Mesenchymal stem cell (in vitro differentiated cells and primary cell): ENCODE results near the gene ATP13A3.

Experiments
- DNase-seq: peaks from one replicate; pipeline ENCODE4 v3.0.0-alpha.2; 2013
- H2AFZ ChIP-seq: one replicate; pipeline ENCODE4 v1.6.1; 2013; ENCODE audit warnings: low read depth, mild to moderate bottlenecking, control low read depth, inconsistent platforms, low read length, moderate library complexity
- H2AK5ac ChIP-seq: 2 replicates; pipeline ENCODE4 v1.6.1; 2013; ENCODE audit warnings: low read length, moderate library complexity, mild to moderate bottlenecking, inconsistent platforms; ENCODE audit not compliant: severe bottlenecking
- H2BK120ac ChIP-seq: one replicate; pipeline ENCODE4 v1.6.1; 2013; ENCODE audit warnings: low read depth, mild to moderate bottlenecking, inconsistent platforms, low read length, moderate library complexity
- H2BK12ac ChIP-seq, 2 experiments: one replicate each; pipeline ENCODE4 v1.6.1; 2013; ENCODE audit warnings: inconsistent platforms in 2 of 2, low read length in 2 of 2, mild to moderate bottlenecking in 2 of 2, moderate library complexity in 2 of 2, control low read depth in 1 of 2
- H2BK15ac ChIP-seq: one replicate; pipeline ENCODE4 v1.6.1; 2013; ENCODE audit warnings: mild to moderate bottlenecking, low read depth, inconsistent platforms; ENCODE audit not compliant: poor library complexity, severe bottlenecking
- H2BK5ac ChIP-seq: 2 replicates; pipeline ENCODE4 v1.6.1; 2013; ENCODE audit warnings: low read depth, mild to moderate bottlenecking, low read length, control low read depth, inconsistent platforms; ENCODE audit not compliant: poor library complexity, severe bottlenecking
- H3K14ac ChIP-seq, 2 experiments: one replicate each; pipeline ENCODE4 v1.6.1; 2013; ENCODE audit warnings: inconsistent platforms in 2 of 2, low read length in 2 of 2, control low read depth in 1 of 2, mild to moderate bottlenecking in 1 of 2, moderate library complexity in 1 of 2
- H3K18ac ChIP-seq, 2 experiments: one replicate each; pipeline ENCODE4 v1.6.1; 2013; ENCODE audit warnings: inconsistent platforms in 2 of 2, low read length in 2 of 2, control low read depth in 1 of 2, low read depth in 1 of 2, mild to moderate bottlenecking in 1 of 2
- H3K23ac ChIP-seq, 2 experiments: one replicate each; pipeline ENCODE4 v1.6.1; 2013; ENCODE audit warnings: inconsistent platforms in 2 of 2, low read length in 2 of 2, mild to moderate bottlenecking in 2 of 2, moderate library complexity in 2 of 2, control low read depth in 1 of 2
- H3K27ac ChIP-seq: 2 replicates; pipeline ENCODE4 v1.5.1; 2013; ENCODE audit warnings: mild to moderate bottlenecking, moderate library complexity, low read length, control low read depth, inconsistent platforms; ENCODE audit not compliant: poor library complexity, severe bottlenecking
- H3K27me3 ChIP-seq, 2 experiments: 2 replicates each; pipeline versions ENCODE4 v1.6.1 to v1.7.0; 2013; ENCODE audit warnings: low read length in 2 of 2, mild to moderate bottlenecking in 2 of 2, moderate library complexity in 2 of 2, control low read depth in 1 of 2, inconsistent platforms in 1 of 2; ENCODE audit not compliant: control insufficient read depth in 1 of 2, insufficient read depth in 1 of 2
- H3K36me3 ChIP-seq, 2 experiments: 2 replicates each; pipeline versions ENCODE4 v1.6.1 to v1.7.0; 2013; ENCODE audit warnings: low read length in 2 of 2, control low read depth in 1 of 2, inconsistent platforms in 1 of 2, low read depth in 1 of 2, mild to moderate bottlenecking in 1 of 2; ENCODE audit not compliant: insufficient read depth in 2 of 2, control insufficient read depth in 1 of 2
- H3K4ac ChIP-seq, 2 experiments: one replicate each; pipeline ENCODE4 v1.6.1; 2013; ENCODE audit warnings: inconsistent platforms in 2 of 2, low read length in 2 of 2, mild to moderate bottlenecking in 2 of 2, moderate library complexity in 2 of 2, control low read depth in 1 of 2, low read depth in 1 of 2
- H3K4me1 ChIP-seq: 2 replicates; pipeline ENCODE4 v1.6.1; 2013; ENCODE audit warnings: low read depth, low read length, control low read depth; ENCODE audit not compliant: control insufficient read depth, insufficient read depth
- H3K4me2 ChIP-seq: 2 replicates; pipeline ENCODE4 v1.6.1; 2013; ENCODE audit warnings: low read length, mild to moderate bottlenecking, inconsistent platforms; ENCODE audit not compliant: poor library complexity, severe bottlenecking
- H3K4me3 ChIP-seq, 2 experiments: 2 replicates each; pipeline versions ENCODE4 v1.5.1 to v1.7.0; 2013; ENCODE audit warnings: low read length in 2 of 2, mild to moderate bottlenecking in 2 of 2, control low read depth in 1 of 2, low read depth in 1 of 2; ENCODE audit not compliant: insufficient read depth in 1 of 2
- H3K79me1 ChIP-seq: replicated peaks from 2 replicates; pipeline ENCODE4 v1.6.1; 2013; ENCODE audit warnings: mild to moderate bottlenecking, control low read depth, low read length, inconsistent platforms; ENCODE audit not compliant: poor library complexity, severe bottlenecking
- H3K9ac ChIP-seq: 2 replicates; pipeline ENCODE4 v1.7.0; 2013; ENCODE audit warnings: mild to moderate bottlenecking, low read length, moderate library complexity
- H3K9me3 ChIP-seq: 2 replicates; pipeline ENCODE4 v1.7.0; 2013; ENCODE audit warnings: mild to moderate bottlenecking, low read length; ENCODE audit not compliant: control insufficient read depth
- H4K8ac ChIP-seq: one replicate; pipeline ENCODE4 v1.6.1; 2013; ENCODE audit warnings: inconsistent platforms, mild to moderate bottlenecking, low read length, moderate library complexity
- H4K91ac ChIP-seq: one replicate; pipeline ENCODE4 v1.6.1; 2013; ENCODE audit warnings: mild to moderate bottlenecking, low read length, inconsistent platforms
- WGBS: methylation state at CpG from one replicate; pipeline ENCODE4 v1.1.7; 2013; ENCODE audit warnings: mixed read lengths; 5-methylcytosine and 5-hydroxymethylcytosine counted together

Gene ATP13A3

DNA sequence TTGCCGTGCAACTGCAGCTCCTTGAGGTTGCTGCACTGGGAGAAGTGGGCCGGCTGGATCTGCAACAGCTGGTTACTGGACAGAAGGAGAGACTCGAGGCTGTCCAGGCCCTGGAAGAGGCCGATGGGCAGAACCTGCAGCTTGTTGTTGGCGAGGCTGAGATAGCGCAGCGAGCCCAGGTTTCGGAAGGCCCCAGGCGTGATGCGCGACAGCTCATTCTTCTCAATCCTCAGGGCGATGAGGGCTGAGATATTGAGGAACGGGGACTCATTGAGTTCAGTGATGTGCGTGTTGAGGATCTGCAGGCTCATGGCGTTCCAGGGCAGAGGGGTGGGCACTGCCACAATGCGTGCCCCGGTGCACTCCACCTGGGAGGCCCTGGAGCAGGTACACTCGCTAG, 126.2 kb downstream of the ATP13A3 start:
- no peak overlapping the region for H2AK5ac ChIP-seq
- H3K18ac ChIP-seq: no peak overlapping the region
- no peak overlapping the region for H3K4me2 ChIP-seq
- no peak overlapping the region for H2AFZ ChIP-seq
- no peak overlapping the region for H4K91ac ChIP-seq
- peaks cover 53 to 63% of the 10 kb centered on the region in 2 experiments for H3K27me3 ChIP-seq
- no peaks in the 10 kb centered on the region for H3K9me3 ChIP-seq
- no peak overlapping the region for H3K23ac ChIP-seq
- H3K9ac ChIP-seq: no peak overlapping the region
- no peak overlapping the region for H3K4me3 ChIP-seq
- no peak overlapping the region for H3K14ac ChIP-seq
- no peak overlapping the region for H3K27ac ChIP-seq
- H3K79me1 ChIP-seq: no peaks in the 10 kb centered on the region
- no peak overlapping the region for H2BK15ac ChIP-seq
- no peak overlapping the region for H4K8ac ChIP-seq
- WGBS: 94% methylated on average over 18 of the region's 18 CpGs
- H3K4me1 ChIP-seq: peaks cover 11% of the 10 kb centered on the region
- no peaks in the 10 kb centered on the region for H3K36me3 ChIP-seq
- H3K4ac ChIP-seq: no peak overlapping the region
- DNase-seq: no peak
- no peak overlapping the region for H2BK120ac ChIP-seq
- H2BK5ac ChIP-seq: no peak overlapping the region
- no peak overlapping the region for H2BK12ac ChIP-seq

DNA sequence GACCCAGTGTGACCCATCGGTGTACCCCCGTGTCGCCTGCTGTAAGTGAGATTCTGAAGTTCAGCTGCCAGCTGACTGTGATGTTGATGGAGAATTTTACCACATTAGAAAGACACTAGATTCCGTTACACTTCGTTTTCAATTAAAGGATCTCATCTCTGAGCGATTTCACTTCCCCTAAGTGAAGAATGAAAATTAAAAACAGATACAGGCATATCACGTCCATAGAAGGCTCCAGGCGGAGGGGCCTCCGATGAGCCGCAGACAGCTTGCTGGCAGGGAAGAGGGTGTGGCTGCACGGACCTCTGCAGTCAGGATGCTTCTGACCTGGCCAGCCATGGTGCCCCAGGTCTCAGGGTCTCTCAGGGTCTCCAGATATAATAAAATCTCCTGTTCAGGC, 129.1 kb downstream of the ATP13A3 start:
- no peak overlapping the region for H4K8ac ChIP-seq
- no peak overlapping the region for H2AFZ ChIP-seq
- H3K23ac ChIP-seq: no peak overlapping the region
- H3K36me3 ChIP-seq: no peaks in the 10 kb centered on the region
- no peak overlapping the region for H2AK5ac ChIP-seq
- no peak overlapping the region for H2BK120ac ChIP-seq
- WGBS: 94% methylated on average over 11 of the region's 11 CpGs
- no peak overlapping the region for H3K4me2 ChIP-seq
- no peaks in the 10 kb centered on the region for H3K9me3 ChIP-seq
- peaks cover 51 to 67% of the 10 kb centered on the region in 2 experiments for H3K27me3 ChIP-seq
- no peak overlapping the region for H2BK15ac ChIP-seq
- no peak overlapping the region for H2BK5ac ChIP-seq
- no peak overlapping the region for H3K9ac ChIP-seq
- H3K27ac ChIP-seq: no peak overlapping the region
- DNase-seq: no peak
- no peak overlapping the region for H3K18ac ChIP-seq
- H3K4me3 ChIP-seq: no peak overlapping the region
- no peaks in the 10 kb centered on the region for H3K4me1 ChIP-seq
- H2BK12ac ChIP-seq: no peak overlapping the region
- no peak overlapping the region for H4K91ac ChIP-seq
- no peaks in the 10 kb centered on the region for H3K79me1 ChIP-seq
- no peak overlapping the region for H3K14ac ChIP-seq
- no peak overlapping the region for H3K4ac ChIP-seq

DNA sequence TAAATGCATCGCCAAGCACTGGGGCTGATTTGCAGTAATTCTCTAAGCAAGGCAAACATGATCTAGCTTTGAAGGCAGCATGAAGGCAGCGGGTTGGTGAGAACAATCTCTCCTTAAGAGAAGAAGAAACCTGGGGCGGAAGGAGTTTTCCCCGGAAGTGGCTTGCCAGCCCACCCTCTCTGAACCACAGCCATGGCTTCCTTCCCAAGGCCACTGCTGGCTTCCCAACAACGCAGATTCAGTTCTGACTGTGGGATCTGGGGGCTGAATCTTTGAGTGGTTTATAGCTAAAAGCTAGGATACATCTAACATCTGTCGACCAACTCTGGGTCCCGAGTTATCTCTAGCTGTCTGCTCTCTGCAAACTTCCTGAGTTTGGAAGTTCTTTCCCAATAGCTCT, 131.4 kb downstream of the ATP13A3 start:
- no peak for DNase-seq
- Histone ChIP-seq H2BK120ac (no peak overlapping the region), H3K4me3 (no peak overlapping the region), H2BK5ac (no peak overlapping the region), H3K9ac (no peak overlapping the region), H4K91ac (no peak overlapping the region), H3K4me2 (no peak overlapping the region), H3K14ac (no peak overlapping the region), H3K4me1 (peaks cover 12% of the 10 kb centered on the region), H2BK15ac (no peak overlapping the region), H3K27me3 (peaks cover 38 to 47% of the 10 kb centered on the region in 2 experiments), H2BK12ac (no peak overlapping the region), H3K4ac (no peak overlapping the region), H3K18ac (no peak overlapping the region), H3K23ac (no peak overlapping the region), H3K27ac (no peak overlapping the region), H4K8ac (no peak overlapping the region), H3K36me3 (no peaks in the 10 kb centered on the region), H2AK5ac (no peak overlapping the region), H3K9me3 (no peaks in the 10 kb centered on the region), H3K79me1 (no peaks in the 10 kb centered on the region), H2AFZ (no peak overlapping the region)
- 87% methylated on average over 7 of the region's 7 CpGs for WGBS

DNA sequence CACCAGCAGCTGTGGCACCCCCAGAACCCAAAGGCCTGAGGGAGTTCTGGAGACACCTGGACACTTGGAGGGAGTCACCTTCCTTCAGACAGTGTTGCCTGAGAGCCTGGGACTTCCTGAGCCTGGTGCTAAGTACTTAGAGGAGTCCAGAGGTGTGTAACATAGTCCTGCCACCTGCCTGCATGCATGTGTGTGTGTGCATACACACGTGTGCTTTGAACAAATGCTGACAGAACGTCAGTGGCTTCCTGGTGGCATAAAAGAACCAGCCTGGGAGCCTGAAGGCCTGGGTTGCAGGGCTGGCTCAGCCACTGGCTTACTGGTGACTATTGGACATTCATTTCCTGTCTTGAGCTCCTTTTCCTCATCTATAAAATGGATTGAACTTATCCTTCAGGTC, 132.5 kb downstream of the ATP13A3 start:
- Histone ChIP-seq H2BK5ac (no peak overlapping the region), H2AK5ac (no peak overlapping the region), H2BK12ac (no peak overlapping the region), H3K27me3 (peaks cover 27 to 37% of the 10 kb centered on the region in 2 experiments), H4K8ac (no peak overlapping the region), H3K23ac (no peak overlapping the region), H3K4me1 (peaks cover 14% of the 10 kb centered on the region), H3K4me3 (no peak overlapping the region), H3K9me3 (no peaks in the 10 kb centered on the region), H2BK120ac (no peak overlapping the region), H3K14ac (no peak overlapping the region), H4K91ac (no peak overlapping the region), H3K4me2 (no peak overlapping the region), H2BK15ac (no peak overlapping the region), H3K36me3 (no peaks in the 10 kb centered on the region), H3K18ac (no peak overlapping the region), H3K79me1 (no peaks in the 10 kb centered on the region), H3K4ac (no peak overlapping the region), H3K9ac (no peak overlapping the region), H2AFZ (no peak overlapping the region), H3K27ac (no peak overlapping the region)
- 70% methylated on average over 2 of the region's 2 CpGs for WGBS
- DNase-seq: no peak
